K562 (cell line): ENCODE data around the gene MARS1. TPM values are rescaled to one million over a fixed set of nuclear protein-coding genes. Genes with fewer than 3 reads are reported as not detected.

Source experiments
- ATAC-seq: fragments of 200-7000 bp; cut with Tn5 transposase; 3 replicates; pipeline ENCODE4 v1.9.1; 2020; ENCODE audit warnings: moderate library complexity
- BruUV-seq: library from RNA; stranded (reverse); fragments of 400-500 nt; replicated peaks from 2 replicates; lab custom pipeline; 2021; lab: Mats Ljungman, UMichigan
- CTCF ChIA-PET: fragments of 300-600 bp; formaldehyde crosslinking; extraction: SDS; loops from one replicate; lab custom pipeline; 2021; ENCODE audit warnings: low intra/inter-chr PET ratio; lab: Yijun Ruan, JAX
- POLR2A ChIA-PET: fragments of 300-600, 350-650 bp; sonication (Branson Sonifier 250); formaldehyde crosslinking; extraction: SDS; loops from one replicate; lab custom pipeline; 2021; ENCODE audit warnings: antibody characterized with exemption, inconsistent platforms; lab: Yijun Ruan, JAX
- DNase-seq, 4 experiments: peaks; one replicate each; pipeline versions ENCODE4 v3.0.0 to v3.0.0-alpha.2; 2011 to 2018; ENCODE audit warnings: low spot score in 3 of 4, mixed read lengths in 3 of 4; ENCODE audit errors: extremely low read depth in 1 of 4
- FAIRE-seq: peaks from 2 replicates; lab custom pipeline; 2011; peaks lifted over from hg19 to GRCh38; lab: Jason Lieb, UNC
- H2AFZ ChIP-seq: 2 replicates; pipeline ENCODE4 v1.6.0; 2011; ENCODE audit warnings: low read depth, low read length, control low read depth, inconsistent platforms
- H3K27ac ChIP-seq: fragments of 200-600 bp; 3 replicates; pipeline ENCODE4 v1.8.0; 2011; ENCODE audit warnings: low read depth, mild to moderate bottlenecking, control low read depth, inconsistent platforms, low read length, moderate library complexity, mixed read lengths; ENCODE audit errors: extremely low read depth
- H3K27me3 ChIP-seq, 2 experiments: fragments of 300-600 bp in 1 of 2; 2 replicates in 1 of 2; 3 replicates in 1 of 2; pipeline versions ENCODE4 v1.6.0 to v1.8.0; 2011; ENCODE audit warnings: inconsistent platforms in 2 of 2, low read length in 2 of 2, mild to moderate bottlenecking in 1 of 2, mixed read lengths in 1 of 2, moderate library complexity in 1 of 2; ENCODE audit not compliant: control insufficient read depth in 2 of 2, insufficient read depth in 2 of 2
- H3K36me3 ChIP-seq: fragments of 300-600 bp; 3 replicates; pipeline ENCODE4 v1.8.0; 2011; ENCODE audit warnings: mild to moderate bottlenecking, low read length, inconsistent platforms; ENCODE audit not compliant: control insufficient read depth, insufficient read depth
- H3K4me1 ChIP-seq, 2 experiments: fragments of 200-600 bp in 1 of 2; replicated peaks in 1 of 2; 2 replicates in 1 of 2; 3 replicates in 1 of 2; pipeline versions ENCODE4 v1.5.1 to v1.8.0; 2011; ENCODE audit warnings: inconsistent platforms in 2 of 2, low read length in 2 of 2, mild to moderate bottlenecking in 1 of 2, mixed read lengths in 1 of 2, moderate library complexity in 1 of 2; ENCODE audit not compliant: control insufficient read depth in 2 of 2, insufficient read depth in 2 of 2
- H3K4me2 ChIP-seq: 2 replicates; pipeline ENCODE4 v1.6.1; 2011; ENCODE audit warnings: low read length, control low read depth, inconsistent platforms, mixed read lengths; ENCODE audit not compliant: insufficient read depth
- H3K4me3 ChIP-seq: fragments of 200-600 bp; sonication (generic), shearing (Covaris generic); 2 replicates; pipeline ENCODE4 v1.5.1; 2016; ENCODE audit warnings: control low read depth, inconsistent platforms
- H3K79me2 ChIP-seq: fragments of 200-600 bp; 3 replicates; pipeline ENCODE4 v1.8.0; 2011; ENCODE audit warnings: low read length, inconsistent platforms; ENCODE audit not compliant: control insufficient read depth, insufficient read depth
- H3K9ac ChIP-seq, 2 experiments: 2 replicates each; pipeline versions ENCODE4 v1.6.0 to v1.6.1; 2011; ENCODE audit warnings: low read depth in 2 of 2, low read length in 2 of 2, control low read depth in 1 of 2, inconsistent platforms in 1 of 2, mild to moderate bottlenecking in 1 of 2, mixed read lengths in 1 of 2; ENCODE audit not compliant: insufficient read depth in 1 of 2
- H3K9me1 ChIP-seq: one replicate; pipeline ENCODE4 v1.6.0; 2011; ENCODE audit warnings: inconsistent platforms, mild to moderate bottlenecking, low read length, moderate library complexity; ENCODE audit not compliant: control insufficient read depth, insufficient read depth
- H3K9me3 ChIP-seq: replicated peaks from 2 replicates; pipeline ENCODE4 v1.5.1; 2011; ENCODE audit warnings: low read depth, low read length, inconsistent platforms; ENCODE audit not compliant: control insufficient read depth, insufficient read depth
- H4K20me1 ChIP-seq: replicated peaks from 2 replicates; pipeline ENCODE4 v1.6.1; 2011; ENCODE audit warnings: low read length, inconsistent platforms, mixed read lengths; ENCODE audit not compliant: control insufficient read depth, insufficient read depth
- CBX3 ChIP-seq, 2 experiments: IDR thresholded peaks; 1 replicate in 1 of 2; 2 replicates in 1 of 2; pipeline ENCODE4 v1.6.1; 2012; ENCODE audit warnings: inconsistent platforms in 2 of 2, low read length in 2 of 2, borderline replicate concordance in 1 of 2, control low read depth in 1 of 2
- DPF2 ChIP-seq: fragments of 450-650 bp; IDR thresholded peaks from 2 replicates; pipeline ENCODE4 v1.6.1; 2016
- EZH2 ChIP-seq: IDR thresholded peaks from 2 replicates; pipeline ENCODE4 v1.6.1; 2012; ENCODE audit warnings: low read depth, mild to moderate bottlenecking, inconsistent platforms, low read length, borderline replicate concordance
- HNRNPLL ChIP-seq: fragments of 200-400 bp; formaldehyde crosslinking; IDR thresholded peaks from 2 replicates; pipeline ENCODE4 v1.6.1; 2017; ENCODE audit warnings: low read length, low read depth, mild to moderate bottlenecking; ENCODE audit not compliant: poor library complexity, severe bottlenecking
- KDM1A ChIP-seq, 2 experiments: fragments of 450-650 bp; IDR thresholded peaks; 2 replicates each; pipeline ENCODE4 v1.6.1; 2016; ENCODE audit warnings: mild to moderate bottlenecking in 2 of 2
- MCM3 ChIP-seq: fragments of 450-650 bp; IDR thresholded peaks from 2 replicates; pipeline ENCODE4 v1.6.1; 2016
- RAD51 ChIP-seq: fragments of 450-650 bp; IDR thresholded peaks from 2 replicates; pipeline ENCODE4 v1.7.1; 2016; ENCODE audit warnings: low read depth, mild to moderate bottlenecking, borderline replicate concordance
- RBM39 ChIP-seq: fragments of 200-400 bp; formaldehyde crosslinking; optimal IDR thresholded peaks from 2 replicates; pipeline ENCODE3; 2018; ENCODE audit warnings: low read depth, low read length
- SRSF3 ChIP-seq: fragments of 200-400 bp; formaldehyde crosslinking; IDR thresholded peaks from 2 replicates; pipeline ENCODE4 v1.6.1; 2016; ENCODE audit warnings: mild to moderate bottlenecking, low read length, moderate library complexity; ENCODE audit not compliant: insufficient read depth
- ZNF124 ChIP-seq: sonication (generic); formaldehyde crosslinking; IDR thresholded peaks from 2 replicates; pipeline ENCODE4 v1.8.1; 2022; ENCODE audit warnings: missing genetic modification reagents
- ZNF212 ChIP-seq: fragments of 450-650 bp; formaldehyde crosslinking; IDR thresholded peaks from 2 replicates; pipeline ENCODE4 v1.4.0; 2020; ENCODE audit warnings: mild to moderate bottlenecking
- ZNF232 ChIP-seq: sonication (generic); formaldehyde crosslinking; IDR thresholded peaks from 2 replicates; pipeline ENCODE4 v1.8.0; 2022; ENCODE audit warnings: mild to moderate bottlenecking, missing genetic modification reagents
- ZNF253 ChIP-seq: fragments of 250-450 bp; sonication (Bioruptor Pico); conservative IDR thresholded peaks from 2 replicates; pipeline ENCODE4 v1.6.1; 2021; ENCODE audit warnings: mild to moderate bottlenecking
- ZNF695 ChIP-seq: fragments of 450-650 bp; formaldehyde crosslinking; IDR thresholded peaks from 2 replicates; pipeline ENCODE4 v1.4.0; 2020; ENCODE audit warnings: mild to moderate bottlenecking, moderate library complexity
- WGBS: fragments of 100-300 bp; shearing (Covaris generic); methylation state at CpG from one replicate; pipeline ENCODE4 v1.1.6; 2016; ENCODE audit warnings: low coverage, mixed read lengths; ENCODE audit not compliant: insufficient coverage; ENCODE audit errors: missing lambda C conversion rate; 5-methylcytosine and 5-hydroxymethylcytosine counted together
- in situ Hi-C: fragments of 300-500 bp; cut with MboI; formaldehyde crosslinking; loops from 4 replicates; pipeline ENCODE4 v1.15.0; 2018; ENCODE audit warnings: inconsistent platforms, mixed read lengths
- intact Hi-C: fragments of 100-400 bp; cut with micrococcal nuclease; formaldehyde crosslinking; loops from 2 replicates; pipeline ENCODE4 v1.14.2; 2022
- polyA plus RNA-seq, 8 experiments: library from polyadenylated mRNA; depleted of rRNA in 4 of 8; stranded (reverse) in 5 of 8; unstranded in 3 of 8; fragments of >200 nt; fragmentation: Nextera tagmentation in 2 of 8; fragmentation: Illumina TruSeq in 1 of 8; extraction: Ambion mirVana in 2 of 8; extraction: Trizol in 1 of 8; gene quantifications; 2 replicates each; pipeline versions ENCODE4 v1.2.1 to v1.2.3, GENCODE V29; 2011 to 2014; ENCODE audit warnings: inconsistent platforms in 1 of 8, missing spikeins in 1 of 8
- total RNA-seq, 7 experiments: library from RNA; depleted of rRNA in 6 of 7; stranded (reverse); fragments of >200 nt in 6 of 7; fragmentation: Illumina TruSeq in 2 of 7; extraction: Trizol in 2 of 7; gene quantifications; 2 replicates each; pipeline versions ENCODE4 v1.2.1 to v1.2.3, GENCODE V29; 2011 to 2021; ENCODE audit warnings: low replicate concordance in 1 of 7
- TF ChIP-seq, protein P1 (sequence below): fragments of 250-450 bp; sonication (Bioruptor Pico); IDR thresholded peaks from 2 replicates; pipeline ENCODE4 v1.9.0; 2021; ENCODE audit warnings: mild to moderate bottlenecking, inconsistent platforms
- TF ChIP-seq, protein P2 (sequence below): fragments of 250-450 bp; sonication (Bioruptor Pico); IDR thresholded peaks from 2 replicates; pipeline ENCODE4 v1.8.0; 2022; ENCODE audit warnings: moderate library complexity, mild to moderate bottlenecking, inconsistent platforms
- TF ChIP-seq, protein P3 (sequence below): fragments of 450-650 bp; formaldehyde crosslinking; IDR thresholded peaks from 2 replicates; pipeline ENCODE4 v1.4.0; 2020; ENCODE audit warnings: mild to moderate bottlenecking
- TF ChIP-seq, protein P4 (sequence below): fragments of 450-650 bp; IDR thresholded peaks from 2 replicates; pipeline ENCODE4 v1.6.1; 2018; ENCODE audit warnings: mild to moderate bottlenecking, low read depth; ENCODE audit not compliant: partially characterized antibody

The MARS1 gene
- total and polyA plus RNA-seq, 9 of the 15 experiments (the other 6 are each of a cell fraction or from before 2014, with no cell fraction given) = 117 to 382 (median 220) TPM

DNA sequence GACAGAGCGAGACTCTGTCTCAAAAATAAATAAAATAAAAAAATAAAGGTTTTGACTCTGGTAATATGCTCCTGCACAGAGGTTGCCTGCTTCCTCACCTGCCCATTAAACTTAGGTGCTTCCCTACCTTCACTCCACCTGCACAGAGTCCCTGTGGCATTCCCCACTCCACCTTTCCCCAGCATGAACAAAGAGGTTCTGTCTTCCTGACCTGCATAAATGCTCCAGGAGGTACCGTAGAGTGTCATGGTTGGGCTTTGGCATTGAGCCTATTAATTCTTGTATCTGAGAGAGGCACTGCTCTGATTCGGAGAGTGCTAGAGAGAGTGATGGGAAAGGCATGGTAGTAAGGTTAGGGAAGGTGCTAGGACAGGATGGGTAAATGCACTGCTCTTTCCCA is 14.5 kb upstream of the MARS1 start:
- Histone ChIP-seq H2AFZ (no peak overlapping the region), H3K9me1 (no peaks in the 10 kb centered on the region), H3K36me3 (no peaks in the 10 kb centered on the region), H3K4me3 (no peak overlapping the region), H3K79me2 (no peaks in the 10 kb centered on the region)
- ChIA-PET POLR2A (interaction anchor here (0.7 to 1.6 kb wide), 3 partner anchors 8 to 15 kb away, joined by 3 to 7 read pairs (median 5); no protein-coding TSS in a partner anchor), CTCF (no interaction called here)
- BruUV-seq = no TSS peak
- in situ Hi-C loops (no loop called here), intact Hi-C loops (no loop called here)
- no peak for DNase-seq
- TF ChIP-seq SRSF3 = no peak
- no peak for TF ChIP-seq DPF2
- no peak for TF ChIP-seq RBM39
- no peak for TF ChIP-seq HNRNPLL
- no peak for TF ChIP-seq ZNF232
- TF ChIP-seq EZH2 = no peak
- no peak for TF ChIP-seq RAD51
- TF ChIP-seq, protein P1, sequence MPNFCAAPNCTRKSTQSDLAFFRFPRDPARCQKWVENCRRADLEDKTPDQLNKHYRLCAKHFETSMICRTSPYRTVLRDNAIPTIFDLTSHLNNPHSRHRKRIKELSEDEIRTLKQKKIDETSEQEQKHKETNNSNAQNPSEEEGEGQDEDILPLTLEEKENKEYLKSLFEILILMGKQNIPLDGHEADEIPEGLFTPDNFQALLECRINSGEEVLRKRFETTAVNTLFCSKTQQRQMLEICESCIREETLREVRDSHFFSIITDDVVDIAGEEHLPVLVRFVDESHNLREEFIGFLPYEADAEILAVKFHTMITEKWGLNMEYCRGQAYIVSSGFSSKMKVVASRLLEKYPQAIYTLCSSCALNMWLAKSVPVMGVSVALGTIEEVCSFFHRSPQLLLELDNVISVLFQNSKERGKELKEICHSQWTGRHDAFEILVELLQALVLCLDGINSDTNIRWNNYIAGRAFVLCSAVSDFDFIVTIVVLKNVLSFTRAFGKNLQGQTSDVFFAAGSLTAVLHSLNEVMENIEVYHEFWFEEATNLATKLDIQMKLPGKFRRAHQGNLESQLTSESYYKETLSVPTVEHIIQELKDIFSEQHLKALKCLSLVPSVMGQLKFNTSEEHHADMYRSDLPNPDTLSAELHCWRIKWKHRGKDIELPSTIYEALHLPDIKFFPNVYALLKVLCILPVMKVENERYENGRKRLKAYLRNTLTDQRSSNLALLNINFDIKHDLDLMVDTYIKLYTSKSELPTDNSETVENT (CRISPR knock-in tag) = no peak
- TF ChIP-seq, protein P2, sequence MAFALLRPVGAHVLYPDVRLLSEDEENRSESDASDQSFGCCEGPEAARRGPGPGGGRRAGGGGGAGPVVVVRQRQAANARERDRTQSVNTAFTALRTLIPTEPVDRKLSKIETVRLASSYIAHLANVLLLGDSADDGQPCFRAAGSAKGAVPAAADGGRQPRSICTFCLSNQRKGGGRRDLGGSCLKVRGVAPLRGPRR (CRISPR knock-in tag) = no peak
- TF ChIP-seq, protein P3, sequence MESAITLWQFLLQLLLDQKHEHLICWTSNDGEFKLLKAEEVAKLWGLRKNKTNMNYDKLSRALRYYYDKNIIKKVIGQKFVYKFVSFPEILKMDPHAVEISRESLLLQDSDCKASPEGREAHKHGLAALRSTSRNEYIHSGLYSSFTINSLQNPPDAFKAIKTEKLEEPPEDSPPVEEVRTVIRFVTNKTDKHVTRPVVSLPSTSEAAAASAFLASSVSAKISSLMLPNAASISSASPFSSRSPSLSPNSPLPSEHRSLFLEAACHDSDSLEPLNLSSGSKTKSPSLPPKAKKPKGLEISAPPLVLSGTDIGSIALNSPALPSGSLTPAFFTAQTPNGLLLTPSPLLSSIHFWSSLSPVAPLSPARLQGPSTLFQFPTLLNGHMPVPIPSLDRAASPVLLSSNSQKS (CRISPR knock-in tag) = no peak
- no peak for TF ChIP-seq ZNF124
- no peak for TF ChIP-seq CBX3 (IDR thresholded peaks at IDR 0.05; ENCODE audit: borderline replicate concordance in 1 of 2, low read length in 2 of 2)
- TF ChIP-seq, protein P4, sequence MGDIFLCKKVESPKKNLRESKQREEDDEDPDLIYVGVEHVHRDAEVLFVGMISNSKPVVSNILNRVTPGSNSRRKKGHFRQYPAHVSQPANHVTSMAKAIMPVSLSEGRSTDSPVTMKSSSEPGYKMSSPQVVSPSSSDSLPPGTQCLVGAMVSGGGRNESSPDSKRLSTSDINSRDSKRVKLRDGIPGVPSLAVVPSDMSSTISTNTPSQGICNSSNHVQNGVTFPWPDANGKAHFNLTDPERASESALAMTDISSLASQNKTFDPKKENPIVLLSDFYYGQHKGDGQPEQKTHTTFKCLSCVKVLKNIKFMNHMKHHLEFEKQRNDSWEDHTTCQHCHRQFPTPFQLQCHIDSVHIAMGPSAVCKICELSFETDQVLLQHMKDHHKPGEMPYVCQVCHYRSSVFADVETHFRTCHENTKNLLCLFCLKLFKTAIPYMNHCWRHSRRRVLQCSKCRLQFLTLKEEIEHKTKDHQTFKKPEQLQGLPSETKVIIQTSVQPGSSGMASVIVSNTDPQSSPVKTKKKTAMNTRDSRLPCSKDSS = no peak
- no peak for TF ChIP-seq MCM3
- TF ChIP-seq ZNF212 = no peak
- TF ChIP-seq ZNF253 (CRISPR knock-in tag) = no peak
- no peak for TF ChIP-seq ZNF695
- TF ChIP-seq KDM1A (IDR thresholded peaks at IDR 0.05) = no peak
- TF ChIP-seq, all 486 proteins: peak for 0
- H3K9me3 ChIP-seq = no peaks in the 10 kb centered on the region
- ATAC-seq (no peak), FAIRE-seq (no peak)
- no peak overlapping the region for H3K9ac ChIP-seq
- WGBS = 39% methylated on average over 3 of the region's 3 CpGs
- H3K27me3 ChIP-seq = peaks cover 6 to 27% of the 10 kb centered on the region in 2 experiments; a peak in 4 of 5 replicates
- peaks cover 36 to 48% of the 10 kb centered on the region in 2 experiments for H3K4me1 ChIP-seq
- no peak overlapping the region for H3K4me2 ChIP-seq
- H4K20me1 ChIP-seq = no peaks in the 10 kb centered on the region
- H3K27ac ChIP-seq = no peak overlapping the region
